Nephron (organoid): ENCODE data around the gene SPG7.

Experiments used
- H3K27ac Mint-ChIP-seq, 3 experiments: 2 replicates each; pipeline ENCODE4 v1.8.0; 2020; ENCODE audit warnings: mixed read lengths in 3 of 3, mild to moderate bottlenecking in 2 of 3, moderate library complexity in 1 of 3
- H3K27me3 Mint-ChIP-seq: 2 replicates; pipeline ENCODE4 v1.8.0; 2021; ENCODE audit warnings: low read depth, mild to moderate bottlenecking, moderate library complexity, mixed read lengths
- H3K36me3 Mint-ChIP-seq: 2 replicates; pipeline ENCODE4 v1.8.0; 2020; ENCODE audit warnings: low read depth, mixed read lengths
- H3K4me1 Mint-ChIP-seq: 2 replicates; pipeline ENCODE4 v1.8.0; 2020; ENCODE audit warnings: mixed read lengths
- H3K4me3 Mint-ChIP-seq, 3 experiments: 2 replicates each; pipeline ENCODE4 v1.8.0; 2020; ENCODE audit warnings: mild to moderate bottlenecking in 3 of 3, mixed read lengths in 3 of 3, moderate library complexity in 2 of 3
- H3K9me3 Mint-ChIP-seq: 2 replicates; pipeline ENCODE4 v1.8.0; 2020; ENCODE audit warnings: mixed read lengths
- TF ChIP-seq, protein P1 (sequence below), 3 experiments: fragments of 200-600 bp; sonication (generic); IDR thresholded peaks; one replicate each; pipeline ENCODE4 v1.5.0; 2021; ENCODE audit warnings: antibody characterized with exemption in 3 of 3; ENCODE audit not compliant: unreplicated experiment in 3 of 3

The SPG7 gene

DNA sequence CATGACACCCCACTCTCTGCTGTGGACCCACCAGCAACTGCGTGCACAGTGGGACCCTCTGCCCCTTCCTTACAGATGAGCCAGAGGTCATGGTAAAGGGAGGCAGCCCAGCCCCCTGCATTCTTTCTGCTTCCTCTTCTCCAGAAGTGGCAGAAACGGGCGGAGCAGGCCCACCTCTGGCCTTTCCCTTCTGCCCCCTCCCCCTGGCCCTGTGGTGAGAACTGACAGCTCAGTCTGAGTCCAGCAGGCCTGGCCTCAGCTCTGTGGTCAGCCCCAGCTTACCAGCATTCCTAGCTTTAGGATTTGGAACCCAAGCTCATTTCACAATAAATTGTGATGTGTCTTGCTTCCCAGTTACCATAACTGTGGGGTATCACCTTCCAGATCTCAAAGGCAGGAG lies 13.1 kb upstream of the SPG7 start:
- Mint-ChIP-seq H3K4me3 (peak overlapping the region in 2 of 3 experiments; percentile 29 to 50), H3K9me3 (no peaks in the 10 kb centered on the region), H3K27ac (no peak overlapping the region), H3K36me3 (no peaks in the 10 kb centered on the region), H3K27me3 (no peaks in the 10 kb centered on the region), H3K4me1 (peaks cover 33% of the 10 kb centered on the region)
- TF ChIP-seq, protein P1, sequence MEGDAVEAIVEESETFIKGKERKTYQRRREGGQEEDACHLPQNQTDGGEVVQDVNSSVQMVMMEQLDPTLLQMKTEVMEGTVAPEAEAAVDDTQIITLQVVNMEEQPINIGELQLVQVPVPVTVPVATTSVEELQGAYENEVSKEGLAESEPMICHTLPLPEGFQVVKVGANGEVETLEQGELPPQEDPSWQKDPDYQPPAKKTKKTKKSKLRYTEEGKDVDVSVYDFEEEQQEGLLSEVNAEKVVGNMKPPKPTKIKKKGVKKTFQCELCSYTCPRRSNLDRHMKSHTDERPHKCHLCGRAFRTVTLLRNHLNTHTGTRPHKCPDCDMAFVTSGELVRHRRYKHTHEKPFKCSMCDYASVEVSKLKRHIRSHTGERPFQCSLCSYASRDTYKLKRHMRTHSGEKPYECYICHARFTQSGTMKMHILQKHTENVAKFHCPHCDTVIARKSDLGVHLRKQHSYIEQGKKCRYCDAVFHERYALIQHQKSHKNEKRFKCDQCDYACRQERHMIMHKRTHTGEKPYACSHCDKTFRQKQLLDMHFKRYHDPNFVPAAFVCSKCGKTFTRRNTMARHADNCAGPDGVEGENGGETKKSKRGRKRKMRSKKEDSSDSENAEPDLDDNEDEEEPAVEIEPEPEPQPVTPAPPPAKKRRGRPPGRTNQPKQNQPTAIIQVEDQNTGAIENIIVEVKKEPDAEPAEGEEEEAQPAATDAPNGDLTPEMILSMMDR (IDR thresholded peaks at IDR 0.05; ENCODE audit: unreplicated experiment in 3 of 3): no peak

GRCh38 chr16:89498839-89499238 lies 9.4 kb upstream of the SPG7 start:
- Mint-ChIP-seq H3K36me3 (no peaks in the 10 kb centered on the region), H3K9me3 (no peaks in the 10 kb centered on the region), H3K27me3 (peaks cover 6% of the 10 kb centered on the region), H3K27ac (peak overlapping the region; percentile 91 to 95 (median 91)), H3K4me1 (peaks cover 22% of the 10 kb centered on the region), H3K4me3 (peak overlapping the region in 2 of 3 experiments; percentile 42 to 73)
- TF ChIP-seq, protein P1 (IDR thresholded peaks at IDR 0.05; ENCODE audit: unreplicated experiment in 3 of 3): no peak

DNA sequence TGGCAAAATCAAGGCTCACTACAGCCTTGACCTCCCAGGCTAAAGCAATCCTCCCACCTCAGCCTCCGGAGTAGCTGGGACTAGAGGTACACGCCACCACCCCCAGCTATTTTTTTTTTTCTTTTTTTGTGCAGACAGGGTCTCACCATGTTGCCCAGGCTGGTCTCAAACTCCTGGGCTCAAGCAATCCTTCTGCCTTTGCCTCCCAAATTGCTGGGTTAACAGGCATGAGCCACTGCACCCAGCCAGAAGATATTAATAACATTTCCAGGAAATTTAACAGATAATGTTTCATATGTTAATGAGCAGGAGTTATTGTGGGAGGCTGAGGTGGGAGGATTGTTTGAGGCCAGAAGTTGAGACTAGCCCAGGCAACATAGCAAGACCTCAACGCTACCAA lies 8.4 kb upstream of the SPG7 start:
- H3K27me3 Mint-ChIP-seq: peaks cover 6% of the 10 kb centered on the region
- TF ChIP-seq, protein P1 (IDR thresholded peaks at IDR 0.05; ENCODE audit: unreplicated experiment in 3 of 3): no peak
- no peak overlapping the region for H3K27ac Mint-ChIP-seq
- H3K36me3 Mint-ChIP-seq: no peaks in the 10 kb centered on the region
- H3K4me1 Mint-ChIP-seq: peaks cover 24% of the 10 kb centered on the region
- no peak overlapping the region for H3K4me3 Mint-ChIP-seq
- H3K9me3 Mint-ChIP-seq: no peaks in the 10 kb centered on the region

- TF ChIP-seq, protein P1 (IDR thresholded peaks at IDR 0.05; ENCODE audit: unreplicated experiment in 3 of 3): no peak
- H3K9me3 Mint-ChIP-seq: no peaks in the 10 kb centered on the region
These were observed 5.9 kb upstream of the SPG7 start for GRCh38 chr16:89502081-89502843.

DNA sequence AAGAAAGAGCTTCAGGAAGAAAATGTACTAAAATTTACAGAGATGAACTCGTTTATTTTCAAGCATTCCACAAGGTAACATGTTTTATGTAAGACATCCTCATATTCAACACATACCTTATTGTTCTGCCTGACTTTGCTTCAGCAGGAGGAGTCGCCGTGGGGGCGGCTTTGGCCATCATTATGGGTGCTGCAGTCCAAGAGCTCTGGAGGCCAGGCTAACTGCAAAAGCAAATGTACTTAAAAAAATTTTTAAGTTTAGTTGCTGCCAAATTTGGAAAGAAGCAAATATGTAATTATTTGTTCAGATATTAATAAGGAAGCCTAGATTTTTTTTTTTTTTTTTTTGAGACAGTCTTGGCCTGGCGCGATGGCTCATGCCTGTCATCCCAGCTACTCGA lies 4.1 kb upstream of the SPG7 start:
- Mint-ChIP-seq H3K4me1 (peaks cover 37% of the 10 kb centered on the region), H3K9me3 (no peaks in the 10 kb centered on the region), H3K27me3 (peaks cover 9% of the 10 kb centered on the region), H3K4me3 (peak overlapping the region in 2 of 3 experiments; percentile 23 to 53), H3K36me3 (no peaks in the 10 kb centered on the region), H3K27ac (peak overlapping the region in 2 of 3 experiments; percentile 37 to 71)
- TF ChIP-seq, protein P1 (IDR thresholded peaks at IDR 0.05; ENCODE audit: unreplicated experiment in 3 of 3): no peak

More at GRCh38 chr16:89502081-89502843, 5.9 kb upstream of the SPG7 start:
- peaks cover 9% of the 10 kb centered on the region for H3K27me3 Mint-ChIP-seq
- peaks cover 43% of the 10 kb centered on the region for H3K4me1 Mint-ChIP-seq
- H3K27ac Mint-ChIP-seq: peak overlapping the region; percentile 29 to 39 (median 32)
- H3K36me3 Mint-ChIP-seq: no peaks in the 10 kb centered on the region
- no peak overlapping the region for H3K4me3 Mint-ChIP-seq
